ENCODE data around the gene KCNG1.

KCNG1 gene

DNA sequence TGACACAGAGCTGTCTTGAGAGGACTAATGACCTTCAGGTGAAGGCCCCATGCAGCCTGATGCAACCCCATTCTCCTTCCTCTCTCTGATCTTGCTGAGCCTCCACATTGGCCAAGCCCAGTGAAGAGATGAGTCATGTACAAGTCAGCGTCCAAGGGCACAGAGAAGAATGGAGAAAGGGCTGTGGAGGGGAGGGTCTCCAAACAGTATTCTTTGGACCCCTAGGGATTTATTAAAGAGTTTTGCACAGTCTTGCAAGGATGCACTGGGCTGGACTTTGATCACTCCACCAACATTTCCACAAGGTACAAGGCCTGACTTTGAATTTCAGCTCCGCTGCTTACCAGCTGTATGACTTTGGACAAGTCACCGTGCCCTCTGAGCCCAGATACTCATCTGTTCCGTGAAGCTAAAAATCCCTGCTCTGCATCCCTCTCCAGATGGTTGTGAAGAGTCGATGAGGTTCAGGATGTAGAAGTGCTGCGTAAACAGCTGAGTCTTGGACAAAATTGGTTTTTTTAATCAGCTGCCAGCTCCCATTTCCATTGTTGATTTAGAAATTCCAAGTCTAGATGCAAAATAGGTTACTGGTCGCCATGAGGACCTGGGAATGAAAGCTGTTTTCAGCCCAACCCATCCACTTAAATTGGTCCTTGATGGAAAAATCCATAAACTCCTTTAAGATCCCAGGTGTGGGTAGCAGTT is 14.1 kb upstream of the KCNG1 start:
- no peaks in the 10 kb centered on the region for H3K36me3 ChIP-seq (ENCODE audit: control insufficient read depth in 2 of 2, insufficient read depth in 2 of 2, low read length in 2 of 2)

DNA sequence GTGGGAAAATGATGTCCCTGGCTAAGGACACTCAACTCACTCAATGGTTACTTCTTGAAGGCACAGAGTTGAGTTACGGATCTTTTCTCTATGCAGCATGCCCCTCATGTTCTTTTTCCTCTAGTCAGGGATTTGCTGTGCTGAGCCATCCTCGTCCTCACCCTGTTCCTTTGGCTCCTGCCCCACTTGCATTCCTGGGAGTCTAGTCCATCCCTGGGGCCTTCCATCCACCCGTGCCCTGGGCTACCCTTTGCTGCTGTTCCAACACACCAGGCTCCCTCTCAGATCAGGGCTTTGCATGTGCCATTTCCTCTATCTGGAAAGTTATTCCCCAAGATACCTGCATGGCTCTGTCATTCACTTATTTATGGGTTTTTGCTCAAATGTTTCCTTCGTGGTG is 13.3 kb upstream of the KCNG1 start:
- H3K9me3 ChIP-seq (ENCODE audit: control insufficient read depth in 2 of 2, low read length in 2 of 2), result no peaks in the 10 kb centered on the region
- H3K9ac ChIP-seq (ENCODE audit: low read depth in 1 of 2, low read length in 2 of 2), result no peak overlapping the region
- H3K4me1 ChIP-seq (ENCODE audit: control insufficient read depth in 2 of 2, insufficient read depth in 2 of 2, low read length in 2 of 2), result no peaks in the 10 kb centered on the region
- H3K27ac ChIP-seq (ENCODE audit: low read depth in 2 of 2, low read length in 2 of 2), result no peak overlapping the region
- H3K4me3 ChIP-seq (ENCODE audit: low read length in 2 of 2), result no peak overlapping the region
- H3K36me3 ChIP-seq (ENCODE audit: control insufficient read depth in 2 of 2, insufficient read depth in 2 of 2, low read length in 2 of 2), result no peaks in the 10 kb centered on the region
- no peaks in the 10 kb centered on the region for H3K27me3 ChIP-seq (ENCODE audit: control insufficient read depth in 2 of 2, insufficient read depth in 2 of 2, low read length in 2 of 2)

More for the DNA sequence above, 14.1 kb upstream of the KCNG1 start:
- Histone ChIP-seq H3K9me3 (ENCODE audit: control insufficient read depth in 2 of 2, low read length in 2 of 2) (no peaks in the 10 kb centered on the region), H3K27me3 (ENCODE audit: control insufficient read depth in 2 of 2, insufficient read depth in 2 of 2, low read length in 2 of 2) (no peaks in the 10 kb centered on the region), H3K27ac (ENCODE audit: low read depth in 2 of 2, low read length in 2 of 2) (no peak overlapping the region), H3K4me3 (ENCODE audit: low read length in 2 of 2) (no peak overlapping the region), H3K4me1 (ENCODE audit: control insufficient read depth in 2 of 2, insufficient read depth in 2 of 2, low read length in 2 of 2) (no peaks in the 10 kb centered on the region), H3K9ac (ENCODE audit: low read depth in 1 of 2, low read length in 2 of 2) (no peak overlapping the region)

GRCh38 chr20:51034988-51035656 is 12.2 kb upstream of the KCNG1 start:
- peaks cover 2 to 5% of the 10 kb centered on the region in 2 donors for H3K27me3 ChIP-seq (ENCODE audit: control insufficient read depth in 2 of 2, insufficient read depth in 2 of 2, low read length in 2 of 2)
- H3K4me3 ChIP-seq (ENCODE audit: low read length in 2 of 2), result no peak overlapping the region
- no peaks in the 10 kb centered on the region for H3K4me1 ChIP-seq (ENCODE audit: control insufficient read depth in 2 of 2, insufficient read depth in 2 of 2, low read length in 2 of 2)
- H3K27ac ChIP-seq (ENCODE audit: low read depth in 2 of 2, low read length in 2 of 2), result no peak overlapping the region
- no peaks in the 10 kb centered on the region for H3K36me3 ChIP-seq (ENCODE audit: control insufficient read depth in 2 of 2, insufficient read depth in 2 of 2, low read length in 2 of 2)
- no peak overlapping the region for H3K9ac ChIP-seq (ENCODE audit: low read depth in 1 of 2, low read length in 2 of 2)
- H3K9me3 ChIP-seq (ENCODE audit: control insufficient read depth in 2 of 2, low read length in 2 of 2), result no peaks in the 10 kb centered on the region

GRCh38 chr20:51034476-51034875 is 11.6 kb upstream of the KCNG1 start:
- no peak overlapping the region for H3K4me3 ChIP-seq (ENCODE audit: low read length in 2 of 2)
- no peak overlapping the region for H3K27ac ChIP-seq (ENCODE audit: low read depth in 2 of 2, low read length in 2 of 2)
- no peaks in the 10 kb centered on the region for H3K4me1 ChIP-seq (ENCODE audit: control insufficient read depth in 2 of 2, insufficient read depth in 2 of 2, low read length in 2 of 2)
- peaks cover 2 to 5% of the 10 kb centered on the region in 2 donors for H3K27me3 ChIP-seq (ENCODE audit: control insufficient read depth in 2 of 2, insufficient read depth in 2 of 2, low read length in 2 of 2)
- H3K9ac ChIP-seq (ENCODE audit: low read depth in 1 of 2, low read length in 2 of 2), result no peak overlapping the region
- no peaks in the 10 kb centered on the region for H3K9me3 ChIP-seq (ENCODE audit: control insufficient read depth in 2 of 2, low read length in 2 of 2)
- no peaks in the 10 kb centered on the region for H3K36me3 ChIP-seq (ENCODE audit: control insufficient read depth in 2 of 2, insufficient read depth in 2 of 2, low read length in 2 of 2)

DNA sequence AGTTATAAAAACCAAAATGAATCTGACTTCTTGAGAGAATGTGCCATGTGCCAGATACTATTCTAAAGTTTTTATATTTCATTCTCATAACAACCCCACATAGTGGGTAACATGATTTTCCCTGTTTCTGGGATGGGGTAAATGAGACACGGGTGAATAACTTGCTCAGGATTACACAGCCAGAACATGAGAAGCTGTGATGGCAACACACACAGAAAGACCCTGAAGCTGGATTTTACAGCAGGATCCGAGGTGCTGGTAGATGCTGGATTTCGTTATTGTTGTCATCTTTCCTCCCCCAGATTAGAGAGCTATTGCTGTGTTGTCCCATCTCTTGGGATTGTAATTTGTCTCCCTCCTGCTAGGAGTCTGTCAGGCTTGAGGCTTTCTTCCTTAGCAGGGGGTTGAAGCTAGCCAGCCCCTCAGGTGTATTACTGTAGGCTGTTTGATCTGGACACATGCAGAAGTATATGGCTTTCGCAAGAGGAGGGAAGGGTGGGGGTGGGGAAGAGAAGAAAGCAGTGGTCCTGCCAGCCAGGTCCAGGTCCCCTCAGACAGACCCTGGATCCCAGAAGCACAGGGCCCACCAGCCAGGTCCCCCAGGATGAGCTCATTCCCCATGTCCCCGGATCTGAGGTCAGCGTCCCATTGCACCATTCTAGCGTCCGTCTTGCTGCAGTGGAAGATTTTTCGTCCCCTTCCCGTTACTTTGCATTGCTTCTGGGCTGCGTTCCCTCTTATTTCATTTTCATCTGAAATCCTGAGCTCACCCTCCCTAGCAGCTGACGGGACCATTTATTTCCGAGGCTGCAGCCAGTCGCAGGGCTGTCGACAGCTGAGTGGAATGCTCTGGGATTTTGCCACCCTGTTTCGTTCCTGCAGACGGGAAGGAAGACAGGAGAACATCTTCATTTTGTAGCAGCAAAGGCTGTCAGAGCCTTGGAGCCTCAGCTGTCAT is 7.3 kb upstream of the KCNG1 start:
- H3K36me3 ChIP-seq (ENCODE audit: control insufficient read depth in 2 of 2, insufficient read depth in 2 of 2, low read length in 2 of 2), result no peaks in the 10 kb centered on the region
- H3K4me3 ChIP-seq (ENCODE audit: low read length in 2 of 2), result no peak overlapping the region
- no peaks in the 10 kb centered on the region for H3K4me1 ChIP-seq (ENCODE audit: control insufficient read depth in 2 of 2, insufficient read depth in 2 of 2, low read length in 2 of 2)
- H3K9ac ChIP-seq (ENCODE audit: low read depth in 1 of 2, low read length in 2 of 2), result no peak overlapping the region
- no peaks in the 10 kb centered on the region for H3K9me3 ChIP-seq (ENCODE audit: control insufficient read depth in 2 of 2, low read length in 2 of 2)
- no peak overlapping the region for H3K27ac ChIP-seq (ENCODE audit: low read depth in 2 of 2, low read length in 2 of 2)
- peaks cover 12 to 14% of the 10 kb centered on the region in 2 donors for H3K27me3 ChIP-seq (ENCODE audit: control insufficient read depth in 2 of 2, insufficient read depth in 2 of 2, low read length in 2 of 2)

GRCh38 chr20:51029556-51029955 is 6.6 kb upstream of the KCNG1 start:
- Histone ChIP-seq H3K4me3 (ENCODE audit: low read length in 2 of 2) (no peak overlapping the region), H3K27me3 (ENCODE audit: control insufficient read depth in 2 of 2, insufficient read depth in 2 of 2, low read length in 2 of 2) (peaks cover 12 to 14% of the 10 kb centered on the region in 2 donors), H3K36me3 (ENCODE audit: control insufficient read depth in 2 of 2, insufficient read depth in 2 of 2, low read length in 2 of 2) (no peaks in the 10 kb centered on the region), H3K4me1 (ENCODE audit: control insufficient read depth in 2 of 2, insufficient read depth in 2 of 2, low read length in 2 of 2) (no peaks in the 10 kb centered on the region), H3K27ac (ENCODE audit: low read depth in 2 of 2, low read length in 2 of 2) (no peak overlapping the region), H3K9ac (ENCODE audit: low read depth in 1 of 2, low read length in 2 of 2) (no peak overlapping the region), H3K9me3 (ENCODE audit: control insufficient read depth in 2 of 2, low read length in 2 of 2) (no peaks in the 10 kb centered on the region)

- no peaks in the 10 kb centered on the region for H3K36me3 ChIP-seq (ENCODE audit: control insufficient read depth in 2 of 2, insufficient read depth in 2 of 2, low read length in 2 of 2)
- no peak overlapping the region for H3K27ac ChIP-seq (ENCODE audit: low read depth in 2 of 2, low read length in 2 of 2)
- H3K4me3 ChIP-seq (ENCODE audit: low read length in 2 of 2), result no peak overlapping the region
- no peaks in the 10 kb centered on the region for H3K4me1 ChIP-seq (ENCODE audit: control insufficient read depth in 2 of 2, insufficient read depth in 2 of 2, low read length in 2 of 2)
- H3K9me3 ChIP-seq (ENCODE audit: control insufficient read depth in 2 of 2, low read length in 2 of 2), result no peaks in the 10 kb centered on the region
- peaks cover 19% of the 10 kb centered on the region in 2 donors for H3K27me3 ChIP-seq (ENCODE audit: control insufficient read depth in 2 of 2, insufficient read depth in 2 of 2, low read length in 2 of 2)
- H3K9ac ChIP-seq (ENCODE audit: low read depth in 1 of 2, low read length in 2 of 2), result no peak overlapping the region
Observed at GRCh38 chr20:51028616-51029212, 5.8 kb upstream of the KCNG1 start.

- H3K27ac ChIP-seq (ENCODE audit: low read depth in 2 of 2, low read length in 2 of 2), result no peak overlapping the region
- no peak overlapping the region for H3K4me3 ChIP-seq (ENCODE audit: low read length in 2 of 2)
- peaks cover 22 to 27% of the 10 kb centered on the region in 2 donors for H3K27me3 ChIP-seq (ENCODE audit: control insufficient read depth in 2 of 2, insufficient read depth in 2 of 2, low read length in 2 of 2)
Observed at GRCh38 chr20:51027035-51027795, 4.3 kb upstream of the KCNG1 start.

DNA sequence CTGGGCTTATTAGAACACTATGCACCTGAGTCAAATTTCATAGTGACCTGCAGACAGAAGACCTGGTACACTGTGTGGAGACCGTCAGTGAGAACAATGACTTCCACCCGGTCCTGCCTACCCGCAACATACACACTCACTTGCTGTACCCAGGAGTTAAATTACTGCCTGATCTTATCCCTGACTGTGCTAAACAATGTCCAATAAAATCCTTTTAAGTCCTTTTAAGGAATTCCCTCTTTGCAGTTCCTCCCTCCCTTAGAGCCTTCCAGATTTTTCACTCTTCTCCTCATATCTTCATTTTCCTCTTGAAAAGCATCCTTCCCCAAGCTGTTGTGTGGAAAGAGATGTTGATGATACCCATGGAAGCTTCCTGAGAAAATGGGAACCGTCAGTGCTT is 3.4 kb upstream of the KCNG1 start:
- H3K4me1 ChIP-seq (ENCODE audit: control insufficient read depth in 2 of 2, insufficient read depth in 2 of 2, low read length in 2 of 2), result peaks cover 0 to 3% of the 10 kb centered on the region in 2 donors
- no peaks in the 10 kb centered on the region for H3K36me3 ChIP-seq (ENCODE audit: control insufficient read depth in 2 of 2, insufficient read depth in 2 of 2, low read length in 2 of 2)
- H3K9me3 ChIP-seq (ENCODE audit: control insufficient read depth in 2 of 2, low read length in 2 of 2), result no peaks in the 10 kb centered on the region
- peaks cover 25 to 30% of the 10 kb centered on the region in 2 donors for H3K27me3 ChIP-seq (ENCODE audit: control insufficient read depth in 2 of 2, insufficient read depth in 2 of 2, low read length in 2 of 2)
- no peak overlapping the region for H3K9ac ChIP-seq (ENCODE audit: low read depth in 1 of 2, low read length in 2 of 2)
- H3K4me3 ChIP-seq (ENCODE audit: low read length in 2 of 2), result no peak overlapping the region
- no peak overlapping the region for H3K27ac ChIP-seq (ENCODE audit: low read depth in 2 of 2, low read length in 2 of 2)

More at GRCh38 chr20:51027035-51027795, 4.3 kb upstream of the KCNG1 start:
- Histone ChIP-seq H3K36me3 (ENCODE audit: control insufficient read depth in 2 of 2, insufficient read depth in 2 of 2, low read length in 2 of 2) (no peaks in the 10 kb centered on the region), H3K9me3 (ENCODE audit: control insufficient read depth in 2 of 2, low read length in 2 of 2) (no peaks in the 10 kb centered on the region), H3K9ac (ENCODE audit: low read depth in 1 of 2, low read length in 2 of 2) (no peak overlapping the region), H3K4me1 (ENCODE audit: control insufficient read depth in 2 of 2, insufficient read depth in 2 of 2, low read length in 2 of 2) (peaks cover 0 to 3% of the 10 kb centered on the region in 2 donors)

All from mucosa of rectum (tissue), 2 donors.